Measurements from ENCODE around the gene DGKB.

DGKB gene

GRCh38 chr7:14096159-14096558 lies 806.4 kb downstream of the DGKB start:
- Histone ChIP-seq H3K27ac (ENCODE audit: low read length) (no peak overlapping the region), H3K27me3 (ENCODE audit: low read depth, low read length) (no peaks in the 10 kb centered on the region), H3K9me3 (ENCODE audit: control insufficient read depth in 1 of 2, low read length in 2 of 2) (no peaks in the 10 kb centered on the region), H3K4me1 (ENCODE audit: control insufficient read depth in 1 of 2, insufficient read depth in 2 of 2, low read length in 2 of 2) (no peaks in the 10 kb centered on the region), H3K36me3 (ENCODE audit: control insufficient read depth in 1 of 2, insufficient read depth in 2 of 2, low read length in 2 of 2) (no peaks in the 10 kb centered on the region), H3K4me3 (ENCODE audit: low read depth in 1 of 2, low read length in 2 of 2) (no peak overlapping the region)

- no peaks in the 10 kb centered on the region for H3K27me3 ChIP-seq (ENCODE audit: low read depth, low read length)
- H3K27ac ChIP-seq (ENCODE audit: low read length), result no peak overlapping the region
- no peaks in the 10 kb centered on the region for H3K36me3 ChIP-seq (ENCODE audit: control insufficient read depth in 1 of 2, insufficient read depth in 2 of 2, low read length in 2 of 2)
- H3K4me3 ChIP-seq (ENCODE audit: low read depth in 1 of 2, low read length in 2 of 2), result no peak overlapping the region
- H3K4me1 ChIP-seq (ENCODE audit: control insufficient read depth in 1 of 2, insufficient read depth in 2 of 2, low read length in 2 of 2), result no peaks in the 10 kb centered on the region
- H3K9me3 ChIP-seq (ENCODE audit: control insufficient read depth in 1 of 2, low read length in 2 of 2), result no peaks in the 10 kb centered on the region
Observed at GRCh38 chr7:14095233-14095950, 807.2 kb downstream of the DGKB start.

Data from muscle layer of duodenum (tissue), 2 donors.